Smooth muscle cell of the umbilical artery (primary cell): Measurements from ENCODE around the gene CDC14C. TPM values are rescaled to one million over a fixed set of nuclear protein-coding genes. Genes with fewer than 3 reads are reported as not detected.

ENCODE experiments used
- total RNA-seq: library from RNA; depleted of rRNA; stranded (reverse); fragments of >200 nt; gene quantifications from 2 replicates; pipeline ENCODE4 v1.2.3, GENCODE V29; 2014

Gene CDC14C
- not detected in 2 replicates for total RNA-seq

GRCh38 chr7:48924433-48924832 is at the start of gene CDC14C:
Gene CDC14C (plus strand): TSS chr7:48924547. CDS start chr7:48924673, 126 bp downstream.

